Activated naive CD8-positive, alpha-beta T cell (primary cell): ENCODE measurements around the gene HIBCH.
"Not testable (repeated sequence)": the region's sequence is repeated elsewhere in the genome, so short reads cannot be mapped to it uniquely, and the experiment has no call there.

Experiments
- H3K27ac Mint-ChIP-seq: one replicate; pipeline ENCODE4 v1.8.0; 2021; ENCODE audit warnings: mixed read lengths
- H3K27me3 Mint-ChIP-seq: one replicate; pipeline ENCODE4 v1.8.0; 2021; ENCODE audit warnings: mixed read lengths
- H3K36me3 Mint-ChIP-seq: one replicate; pipeline ENCODE4 v1.8.0; 2021; ENCODE audit warnings: mixed read lengths
- H3K4me1 Mint-ChIP-seq: one replicate; pipeline ENCODE4 v1.8.0; 2021; ENCODE audit warnings: low read depth, mixed read lengths
- H3K4me3 Mint-ChIP-seq: one replicate; pipeline ENCODE4 v1.8.0; 2021; ENCODE audit warnings: mild to moderate bottlenecking, mixed read lengths
- H3K9me3 Mint-ChIP-seq: one replicate; pipeline ENCODE4 v1.8.0; 2021; ENCODE audit warnings: low read depth, mixed read lengths

Gene HIBCH

GRCh38 chr2:190302052-190302451 lies 17.6 kb downstream of the HIBCH start:
- peaks cover 41% of the 10 kb centered on the region for H3K36me3 Mint-ChIP-seq
- no peak overlapping the region for H3K4me3 Mint-ChIP-seq
- H3K27ac Mint-ChIP-seq: no peak overlapping the region
- peaks cover 9% of the 10 kb centered on the region for H3K4me1 Mint-ChIP-seq
- no peaks in the 10 kb centered on the region for H3K27me3 Mint-ChIP-seq
- H3K9me3 Mint-ChIP-seq: no peaks in the 10 kb centered on the region

- Mint-ChIP-seq H3K4me1 (peaks cover 9% of the 10 kb centered on the region), H3K4me3 (no peak overlapping the region), H3K27ac (no peak overlapping the region), H3K9me3 (no peaks in the 10 kb centered on the region), H3K36me3 (peaks cover 41% of the 10 kb centered on the region), H3K27me3 (no peaks in the 10 kb centered on the region)
Measured at GRCh38 chr2:190301032-190301431, 18.6 kb downstream of the HIBCH start.

- not testable (repeated sequence) for H3K27ac Mint-ChIP-seq, H3K4me1 Mint-ChIP-seq, H3K9me3 Mint-ChIP-seq, H3K4me3 Mint-ChIP-seq, H3K27me3 Mint-ChIP-seq
- H3K36me3 Mint-ChIP-seq: peaks cover 45% of the 10 kb centered on the region
Measured at GRCh38 chr2:190297880-190298279, 21.7 kb downstream of the HIBCH start.

- peaks cover 37% of the 10 kb centered on the region for H3K36me3 Mint-ChIP-seq
- no peaks in the 10 kb centered on the region for H3K9me3 Mint-ChIP-seq
- no peaks in the 10 kb centered on the region for H3K4me1 Mint-ChIP-seq
- no peak overlapping the region for H3K4me3 Mint-ChIP-seq
- H3K27ac Mint-ChIP-seq: no peak overlapping the region
- no peaks in the 10 kb centered on the region for H3K27me3 Mint-ChIP-seq
Measured at GRCh38 chr2:190283783-190284182, 35.8 kb downstream of the HIBCH start.

- no peak overlapping the region for H3K4me3 Mint-ChIP-seq
- no peaks in the 10 kb centered on the region for H3K27me3 Mint-ChIP-seq
- peaks cover 30% of the 10 kb centered on the region for H3K36me3 Mint-ChIP-seq
- H3K4me1 Mint-ChIP-seq: peaks cover 1% of the 10 kb centered on the region
- no peak overlapping the region for H3K27ac Mint-ChIP-seq
- H3K9me3 Mint-ChIP-seq: no peaks in the 10 kb centered on the region
Measured at GRCh38 chr2:190280565-190281350, 38.9 kb downstream of the HIBCH start.

GRCh38 chr2:190279256-190280134 lies 40.1 kb downstream of the HIBCH start:
- not testable (repeated sequence) for H3K27ac Mint-ChIP-seq, H3K4me3 Mint-ChIP-seq, H3K4me1 Mint-ChIP-seq, H3K9me3 Mint-ChIP-seq, H3K27me3 Mint-ChIP-seq
- peaks cover 34% of the 10 kb centered on the region for H3K36me3 Mint-ChIP-seq

- peaks cover 27% of the 10 kb centered on the region for H3K36me3 Mint-ChIP-seq
- H3K27me3 Mint-ChIP-seq: no peaks in the 10 kb centered on the region
- no peaks in the 10 kb centered on the region for H3K9me3 Mint-ChIP-seq
- no peak overlapping the region for H3K27ac Mint-ChIP-seq
- H3K4me1 Mint-ChIP-seq: peaks cover 2% of the 10 kb centered on the region
- no peak overlapping the region for H3K4me3 Mint-ChIP-seq
Measured at GRCh38 chr2:190277234-190278112, 42.2 kb downstream of the HIBCH start.

- H3K27me3 Mint-ChIP-seq: no peaks in the 10 kb centered on the region
- no peak overlapping the region for H3K27ac Mint-ChIP-seq
- H3K4me3 Mint-ChIP-seq: no peak overlapping the region
- H3K4me1 Mint-ChIP-seq: peaks cover 2% of the 10 kb centered on the region
- peaks cover 18% of the 10 kb centered on the region for H3K36me3 Mint-ChIP-seq
- H3K9me3 Mint-ChIP-seq: no peaks in the 10 kb centered on the region
Measured at GRCh38 chr2:190272457-190272842, 47.2 kb downstream of the HIBCH start.

- Mint-ChIP-seq H3K4me1 (peaks cover 2% of the 10 kb centered on the region), H3K27ac (no peak overlapping the region), H3K36me3 (peaks cover 23% of the 10 kb centered on the region), H3K27me3 (no peaks in the 10 kb centered on the region), H3K4me3 (no peak overlapping the region), H3K9me3 (no peaks in the 10 kb centered on the region)
Measured at GRCh38 chr2:190271783-190272456, 47.7 kb downstream of the HIBCH start.

- Mint-ChIP-seq H3K4me1 (no peaks in the 10 kb centered on the region), H3K27ac (no peak overlapping the region), H3K4me3 (no peak overlapping the region), H3K36me3 (peaks cover 17% of the 10 kb centered on the region), H3K9me3 (no peaks in the 10 kb centered on the region), H3K27me3 (no peaks in the 10 kb centered on the region)
Measured at GRCh38 chr2:190270298-190270697, 49.3 kb downstream of the HIBCH start.

- peaks cover 15% of the 10 kb centered on the region for H3K36me3 Mint-ChIP-seq
- H3K4me3 Mint-ChIP-seq, H3K27me3 Mint-ChIP-seq, H3K9me3 Mint-ChIP-seq, H3K4me1 Mint-ChIP-seq, H3K27ac Mint-ChIP-seq: not testable (repeated sequence)
Measured at GRCh38 chr2:190269699-190270098, 49.9 kb downstream of the HIBCH start.

GRCh38 chr2:190267302-190267701 lies 52.3 kb downstream of the HIBCH start:
- H3K27me3 Mint-ChIP-seq: no peaks in the 10 kb centered on the region
- no peaks in the 10 kb centered on the region for H3K4me1 Mint-ChIP-seq
- H3K36me3 Mint-ChIP-seq: peaks cover 17% of the 10 kb centered on the region
- no peak overlapping the region for H3K4me3 Mint-ChIP-seq
- no peak overlapping the region for H3K27ac Mint-ChIP-seq
- no peaks in the 10 kb centered on the region for H3K9me3 Mint-ChIP-seq

GRCh38 chr2:190266314-190266713 lies 53.3 kb downstream of the HIBCH start:
- peaks cover 11% of the 10 kb centered on the region for H3K36me3 Mint-ChIP-seq
- H3K4me1 Mint-ChIP-seq: no peaks in the 10 kb centered on the region
- H3K27me3 Mint-ChIP-seq: no peaks in the 10 kb centered on the region
- H3K4me3 Mint-ChIP-seq: no peak overlapping the region
- H3K27ac Mint-ChIP-seq: no peak overlapping the region
- no peaks in the 10 kb centered on the region for H3K9me3 Mint-ChIP-seq

GRCh38 chr2:190261851-190262250 lies 57.8 kb downstream of the HIBCH start:
- Mint-ChIP-seq H3K4me1 (no peaks in the 10 kb centered on the region), H3K27ac (no peak overlapping the region), H3K9me3 (no peaks in the 10 kb centered on the region), H3K4me3 (no peak overlapping the region), H3K36me3 (peaks cover 31% of the 10 kb centered on the region), H3K27me3 (no peaks in the 10 kb centered on the region)
